ACHN (cell line): ENCODE measurements around the gene RPL29.
A peak's percentile ranks its signal among the peaks of the same experiment; 100 is the strongest.

Experiments used
- DNase-seq: peaks from one replicate; pipeline ENCODE4 v3.0.0-alpha.2; 2015
- in situ Hi-C: cut with HindIII; loops from 2 replicates; pipeline ENCODE4 v1.10.0; 2017; ENCODE audit warnings: low sequenced_read_pairs, low pct_ligation_motif_present, low pct_unique_long_range_greater_than_20kb

RPL29 gene

DNA sequence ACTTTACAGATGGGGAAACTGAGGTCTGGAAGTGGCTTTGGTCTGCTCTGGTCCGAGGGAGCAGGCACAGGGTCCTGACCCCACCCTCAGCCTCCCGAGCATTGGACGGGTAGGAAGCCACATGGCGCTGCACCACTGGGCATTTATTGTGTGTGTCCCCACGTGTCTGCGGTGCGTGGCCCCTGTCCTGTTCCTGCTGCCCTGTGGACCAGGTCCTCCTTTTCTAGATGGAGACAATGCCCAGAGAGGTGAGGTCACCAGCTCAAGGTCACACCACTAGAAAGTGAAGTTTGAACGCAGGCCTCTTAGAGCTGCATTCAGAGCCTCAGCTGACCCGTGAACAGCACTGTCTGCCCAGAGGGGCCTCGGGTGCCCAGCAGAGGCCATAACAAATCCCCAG lies 33.8 kb upstream of the RPL29 start:
- in situ Hi-C loops = no loop called here
- DNase-seq = no peak

DNA sequence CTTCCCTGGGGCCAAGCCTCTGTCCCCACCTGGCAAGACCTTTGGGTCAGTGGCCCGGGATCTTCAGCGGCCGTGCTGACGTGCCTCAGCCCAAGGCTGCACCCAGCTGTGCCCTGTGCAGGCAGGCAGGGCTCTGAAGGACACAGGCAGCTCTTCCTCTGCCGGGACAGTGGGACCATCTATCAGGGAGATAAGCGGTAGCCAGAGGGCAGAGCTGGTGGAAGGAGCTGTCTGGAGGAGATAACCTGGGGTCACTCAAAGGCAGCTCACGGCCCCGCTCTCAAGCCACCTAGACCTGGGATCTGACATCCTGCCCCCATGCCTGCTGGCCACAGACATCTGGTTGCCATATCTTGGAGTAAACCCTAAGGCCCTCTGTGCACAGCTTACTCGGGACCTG lies 33.4 kb upstream of the RPL29 start:
- no peak for DNase-seq
- in situ Hi-C loops = no loop called here

DNA sequence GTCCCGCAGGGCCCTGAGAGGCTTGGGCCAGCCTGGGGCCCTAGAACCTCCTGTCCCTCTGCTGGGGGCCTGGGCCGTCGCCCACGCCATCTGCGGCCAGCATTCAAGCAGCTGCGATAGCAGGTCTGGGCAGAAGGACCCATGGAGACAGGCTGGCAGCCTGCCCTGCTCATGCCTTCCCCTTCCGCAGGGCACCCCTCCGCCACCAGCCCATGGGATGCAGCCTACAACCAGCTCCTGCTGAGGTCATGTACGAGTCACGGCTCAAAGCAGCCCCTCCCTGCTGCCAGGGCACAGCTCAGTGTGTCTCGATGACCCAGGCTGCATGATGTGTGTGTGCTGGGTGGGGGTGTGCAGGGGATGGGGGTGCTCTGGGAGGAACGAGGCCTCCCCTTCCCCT lies 32.9 kb upstream of the RPL29 start:
- DNase-seq = no peak
- in situ Hi-C loops = no loop called here

DNA sequence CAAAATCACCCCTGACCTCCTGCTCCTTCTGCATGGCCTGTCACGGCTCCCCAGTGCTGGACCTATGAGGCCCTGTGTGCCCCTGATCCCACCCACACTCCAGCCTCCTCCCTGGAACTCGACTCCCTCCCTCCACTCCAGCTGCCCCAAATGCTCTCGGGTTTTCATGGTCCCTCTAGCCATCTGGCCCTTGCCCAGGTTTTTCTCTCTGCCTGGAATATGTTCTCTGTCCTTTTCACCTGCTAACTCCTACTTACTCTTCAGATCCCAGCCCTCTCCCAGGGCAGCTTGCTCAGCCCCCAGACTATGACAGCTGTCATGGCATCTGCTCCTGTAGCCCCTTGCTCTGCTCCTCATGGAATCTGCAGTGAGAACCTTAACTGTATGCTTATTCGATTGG lies 30.3 kb upstream of the RPL29 start:
- no peak for DNase-seq
- in situ Hi-C loops = no loop called here

DNA sequence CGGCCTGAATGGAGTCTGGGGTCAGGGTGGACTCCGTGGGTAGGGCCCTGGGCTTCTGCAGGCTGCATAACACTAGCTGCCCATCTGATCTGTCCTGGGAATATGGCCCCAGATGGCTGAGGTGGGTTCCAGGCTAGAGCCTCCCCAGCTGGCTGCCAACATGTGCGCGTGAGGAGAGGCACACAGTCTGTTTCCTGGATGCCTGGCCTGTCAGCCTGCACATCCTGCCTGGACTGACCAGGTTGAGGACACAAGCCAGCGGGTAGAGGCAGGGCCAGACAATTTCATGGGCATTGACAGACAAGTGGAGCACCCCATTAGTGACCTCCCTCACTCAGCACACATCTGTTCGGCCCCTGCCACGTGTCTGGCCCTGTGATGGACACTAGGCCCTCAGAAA lies 29.8 kb upstream of the RPL29 start:
- in situ Hi-C loops = no loop called here
- DNase-seq = no peak

DNA sequence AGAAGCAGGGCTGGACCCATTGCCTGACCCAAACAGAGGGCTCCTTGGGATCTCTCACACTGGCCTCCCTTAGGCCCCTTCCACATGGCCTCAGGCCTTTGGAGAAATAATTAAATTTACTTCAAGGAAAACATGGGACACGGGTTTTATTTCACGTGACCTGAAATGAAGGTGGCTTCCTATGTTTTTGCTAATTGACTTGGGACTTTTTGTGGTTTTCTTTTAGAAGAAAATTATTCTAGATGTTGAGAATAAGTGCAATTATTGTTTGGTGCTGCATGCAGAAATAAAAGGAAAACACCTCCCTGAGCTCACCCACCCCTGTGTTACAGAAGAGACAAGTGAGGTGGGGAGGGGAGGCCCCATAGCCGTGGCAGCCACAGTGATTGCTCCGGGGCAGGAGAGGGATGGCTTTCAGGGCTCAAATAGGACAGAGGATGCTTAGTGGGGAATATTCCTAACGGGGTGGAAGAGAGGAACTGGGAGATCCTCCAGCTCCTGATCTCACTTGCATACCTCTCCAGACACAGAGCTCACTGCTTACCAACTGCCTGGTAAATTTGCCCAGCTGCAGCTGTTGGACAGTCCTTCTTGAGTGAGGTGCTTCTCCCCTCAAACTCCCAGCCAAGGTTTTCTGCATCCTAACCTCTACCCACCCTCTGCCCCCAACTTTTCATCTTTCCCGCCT lies 29.2 kb upstream of the RPL29 start:
- in situ Hi-C loops = no loop called here
- DNase-seq = no peak

DNA sequence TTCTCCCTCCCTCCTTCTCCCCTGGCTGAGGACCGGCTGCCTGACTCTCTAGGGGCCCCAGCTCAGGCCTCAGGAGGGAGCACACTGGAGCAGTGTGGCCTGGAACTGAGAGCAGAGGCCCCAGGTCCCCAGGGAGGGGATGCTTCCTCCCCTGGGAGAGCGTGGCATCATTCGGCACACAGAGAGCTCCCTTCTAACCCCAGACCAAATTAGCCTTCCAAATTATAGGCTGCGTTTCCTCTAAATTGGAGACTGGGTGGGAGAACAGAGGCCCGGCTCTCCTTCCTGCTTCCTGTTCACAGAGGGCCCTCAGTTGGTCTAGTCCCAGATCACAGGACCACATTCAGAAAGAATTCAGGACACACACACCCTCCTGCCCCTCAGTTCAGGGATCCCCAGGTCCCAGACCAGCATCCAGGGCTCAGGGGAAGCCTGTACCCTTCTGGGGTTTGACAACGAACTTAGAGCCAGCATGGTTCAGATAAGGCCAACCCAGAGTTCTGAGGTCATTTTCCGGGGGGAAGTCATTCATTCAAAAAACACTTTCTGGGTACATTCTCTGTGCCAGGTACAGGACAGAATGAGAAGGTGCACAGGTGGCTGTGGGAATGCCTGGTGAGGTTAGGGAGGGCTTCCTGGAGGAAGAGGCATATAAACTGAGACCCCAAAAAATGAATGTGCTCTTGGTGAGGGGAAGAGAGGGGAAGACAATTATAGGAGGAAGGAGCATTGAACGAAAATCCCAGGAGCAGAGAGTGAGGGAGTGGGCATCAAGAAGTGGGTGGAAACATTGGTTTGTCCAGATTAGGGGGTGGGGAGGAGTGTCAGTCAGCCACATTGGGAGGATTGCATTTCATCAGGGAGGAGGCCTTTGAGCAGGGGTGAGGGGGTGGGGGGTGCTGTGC lies 28.4 kb upstream of the RPL29 start:
- in situ Hi-C loops = no loop called here
- no peak for DNase-seq

DNA sequence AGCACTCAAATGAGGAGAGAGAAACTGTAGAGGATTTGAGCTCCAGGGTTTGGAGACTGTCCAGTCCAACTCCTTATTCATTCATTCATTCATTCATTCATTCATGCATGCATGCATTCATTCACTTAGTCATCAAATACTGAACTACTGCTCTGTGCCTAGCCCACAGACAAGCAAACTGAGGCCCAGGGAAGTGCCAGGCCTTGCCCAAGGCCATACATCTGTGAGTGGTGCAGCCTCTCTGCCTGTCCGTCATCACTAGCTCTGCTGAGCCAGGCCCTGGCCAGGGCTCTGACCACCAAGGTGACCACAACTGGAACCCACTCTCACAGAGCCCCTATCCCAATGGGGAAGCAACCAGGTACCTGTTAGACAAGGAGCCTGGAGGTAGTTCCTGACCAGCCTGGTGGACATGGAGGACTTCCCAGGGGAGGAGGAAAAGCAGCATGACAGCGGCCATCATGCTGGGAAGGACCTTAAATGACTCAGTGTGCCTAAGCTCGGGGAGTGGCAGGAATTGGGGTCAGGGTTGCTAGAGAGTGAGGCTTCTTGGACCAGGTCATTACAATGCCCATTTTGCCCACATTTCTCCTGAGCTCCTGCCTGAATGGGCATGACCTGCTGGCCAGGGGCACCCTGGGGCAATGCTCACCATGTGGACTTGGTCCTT lies 27.5 kb upstream of the RPL29 start:
- in situ Hi-C loops = no loop called here
- no peak for DNase-seq

DNA sequence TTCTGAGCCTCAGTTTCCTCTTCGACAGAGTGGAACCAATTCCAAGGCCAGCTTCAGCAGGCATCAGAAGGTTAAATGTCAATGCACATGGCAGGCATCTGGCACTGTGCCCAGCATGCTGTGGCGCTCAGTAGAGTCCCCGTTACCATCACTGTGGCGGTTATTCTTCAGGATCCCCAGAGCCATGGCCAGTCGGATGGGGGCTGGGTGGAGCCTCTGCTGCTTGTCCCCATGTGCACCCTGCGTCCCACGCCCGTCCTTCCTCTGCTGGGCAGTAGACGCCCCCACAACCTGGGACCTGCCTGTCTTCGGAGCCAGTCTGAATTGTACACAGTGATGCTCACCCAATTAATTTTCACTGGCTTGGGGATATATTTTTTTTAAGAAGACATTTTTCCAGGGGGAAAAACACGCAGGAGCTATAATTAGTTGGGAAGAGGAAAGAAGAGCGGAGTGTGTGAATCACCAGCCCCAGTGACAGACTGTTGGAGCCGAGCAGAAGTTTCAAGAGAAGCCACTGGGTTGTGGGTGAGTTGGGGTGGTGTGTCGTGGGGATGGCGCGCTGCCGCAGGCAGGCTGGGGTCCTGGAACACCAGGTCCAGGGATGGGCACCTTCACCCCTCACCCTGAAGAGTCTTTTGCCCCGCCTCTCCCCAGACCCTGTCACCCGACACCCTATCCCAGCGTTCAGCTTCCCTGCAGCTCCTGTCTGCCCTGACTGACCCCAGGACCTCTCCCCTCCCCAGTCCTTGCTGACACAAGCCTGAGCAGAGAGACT lies 26.8 kb upstream of the RPL29 start:
- in situ Hi-C loops = no loop called here

DNA sequence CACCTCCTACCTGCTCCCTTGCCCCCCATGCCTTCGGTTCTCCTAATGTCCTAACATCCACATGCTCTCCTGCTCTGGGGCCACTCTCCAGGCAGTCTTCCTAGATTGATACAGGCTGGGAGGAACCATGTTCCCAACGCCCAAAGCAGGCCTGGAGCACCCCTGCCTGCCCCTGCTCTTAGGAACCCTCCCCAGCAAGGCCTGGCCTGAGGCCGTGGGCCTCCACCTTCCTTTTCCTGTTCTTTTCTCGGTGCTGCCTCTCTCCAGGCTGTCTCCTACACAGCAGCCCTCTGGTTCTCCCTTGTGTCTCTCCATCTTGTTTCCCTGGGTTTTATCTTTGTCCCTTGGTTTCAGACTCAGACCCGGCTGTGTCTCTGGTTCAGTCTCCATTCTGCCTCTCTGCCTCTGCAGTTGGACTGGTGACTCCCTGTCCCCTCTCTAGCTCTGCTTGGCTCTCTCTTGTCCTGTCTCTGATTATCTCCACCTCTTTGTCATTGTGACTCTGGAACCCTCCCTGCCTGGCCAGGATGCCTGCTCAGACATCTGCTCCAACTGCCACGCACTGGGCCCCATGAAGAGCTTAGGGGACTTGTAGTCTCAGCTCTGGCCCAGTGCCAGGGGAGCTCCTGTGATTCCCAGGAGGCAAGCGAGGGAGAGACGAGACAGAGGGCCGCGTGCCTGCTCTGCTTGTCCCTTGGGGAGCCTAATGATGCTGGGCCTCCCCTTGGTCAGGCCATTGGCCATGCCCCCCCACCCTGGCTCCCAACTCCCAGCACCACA lies 26.0 kb upstream of the RPL29 start:
- in situ Hi-C loops = no loop called here
- no peak for DNase-seq

More for the DNA sequence above, 26.8 kb upstream of the RPL29 start:
- no peak for DNase-seq

DNA sequence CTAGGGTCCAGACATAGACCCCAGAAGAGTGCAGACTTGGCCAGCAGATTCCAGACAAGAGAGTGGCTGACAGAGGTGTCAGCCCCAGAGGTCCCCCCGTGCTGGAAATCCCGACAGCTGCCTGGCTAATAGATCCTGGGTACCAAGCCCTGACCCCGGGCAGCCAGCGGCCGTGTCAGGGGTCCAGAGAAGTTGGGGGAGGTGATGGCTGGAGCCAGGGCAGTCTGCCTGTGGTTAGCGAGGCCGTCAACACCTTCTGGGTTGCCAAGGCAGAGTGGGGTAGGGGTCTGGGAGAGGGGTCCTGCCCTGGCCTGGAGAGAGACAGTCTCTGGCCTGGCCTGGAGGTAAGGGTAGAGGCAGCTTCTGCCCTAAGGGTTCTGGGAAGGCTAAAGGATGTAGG lies 25.1 kb upstream of the RPL29 start:
- no peak for DNase-seq
- in situ Hi-C loops = no loop called here

DNA sequence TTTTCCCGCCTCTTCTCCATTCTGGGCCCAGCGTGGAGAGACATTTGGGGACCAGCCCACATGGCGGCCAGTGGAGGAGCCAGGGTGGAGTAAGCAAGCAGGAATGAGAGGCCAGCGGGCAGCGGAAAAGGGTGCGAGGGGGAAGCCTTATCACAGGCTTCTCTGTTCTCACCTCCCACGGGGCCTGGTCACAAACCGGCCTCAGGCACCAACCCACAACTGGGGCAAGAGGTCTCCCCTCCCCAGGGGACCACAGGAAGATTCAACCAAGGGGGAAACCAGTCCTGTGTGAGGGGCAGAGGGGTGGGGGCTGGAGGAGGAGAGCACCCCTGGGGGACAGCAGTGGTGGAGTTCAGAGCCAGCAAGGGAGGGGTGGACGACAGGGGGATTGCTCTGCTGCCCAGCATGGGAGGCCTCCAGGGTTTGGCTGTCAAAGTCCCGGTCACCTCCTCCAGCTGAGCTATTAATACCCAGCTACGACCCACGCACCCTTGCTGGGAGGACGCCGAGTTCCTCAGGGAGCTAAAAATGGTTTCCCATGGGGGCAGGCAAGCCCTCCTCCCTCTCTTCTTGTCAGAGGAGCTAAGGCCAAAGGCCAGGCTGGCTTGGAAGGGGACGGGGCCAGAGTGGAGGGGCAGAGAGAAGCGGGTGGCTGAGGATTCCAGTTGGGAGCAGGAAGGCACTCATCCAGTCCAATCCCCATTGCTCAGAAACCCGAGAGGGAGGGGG lies 23.8 kb upstream of the RPL29 start:
- DNase-seq = no peak
- in situ Hi-C loops = no loop called here

DNA sequence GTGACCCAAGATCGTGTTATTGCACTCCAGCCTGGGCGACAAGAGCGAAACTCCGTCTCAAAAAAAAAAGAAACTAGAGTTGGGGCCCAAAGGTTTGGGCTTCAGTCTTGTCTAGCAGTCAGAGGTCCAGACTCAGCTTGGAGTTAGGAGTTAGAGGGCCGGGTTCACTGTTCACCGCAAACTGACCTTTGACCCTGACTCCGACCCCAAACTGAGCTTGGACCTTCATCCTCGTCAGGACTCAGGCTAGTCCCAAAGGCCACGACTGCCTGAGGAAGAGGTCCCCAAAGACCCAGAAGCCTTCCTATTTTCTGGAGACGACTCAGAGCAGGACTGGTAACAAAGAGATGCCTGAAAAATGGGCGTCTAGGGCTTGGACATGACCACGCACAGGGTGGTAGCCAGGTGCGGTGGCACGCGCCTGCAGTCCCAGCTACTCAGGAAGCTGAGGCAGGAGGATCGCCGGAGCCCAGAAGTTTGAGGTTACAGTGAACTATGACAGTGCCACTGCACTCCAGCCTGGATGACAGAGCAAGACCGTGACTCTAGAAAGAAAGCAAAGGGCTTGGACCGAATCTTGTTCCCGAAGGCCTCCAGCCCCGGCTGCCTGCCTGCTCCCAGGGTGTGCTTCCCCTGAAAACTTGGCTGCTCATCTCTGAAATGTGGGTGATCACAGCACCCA lies 22.8 kb upstream of the RPL29 start:
- no peak for DNase-seq
- in situ Hi-C loops = no loop called here

DNA sequence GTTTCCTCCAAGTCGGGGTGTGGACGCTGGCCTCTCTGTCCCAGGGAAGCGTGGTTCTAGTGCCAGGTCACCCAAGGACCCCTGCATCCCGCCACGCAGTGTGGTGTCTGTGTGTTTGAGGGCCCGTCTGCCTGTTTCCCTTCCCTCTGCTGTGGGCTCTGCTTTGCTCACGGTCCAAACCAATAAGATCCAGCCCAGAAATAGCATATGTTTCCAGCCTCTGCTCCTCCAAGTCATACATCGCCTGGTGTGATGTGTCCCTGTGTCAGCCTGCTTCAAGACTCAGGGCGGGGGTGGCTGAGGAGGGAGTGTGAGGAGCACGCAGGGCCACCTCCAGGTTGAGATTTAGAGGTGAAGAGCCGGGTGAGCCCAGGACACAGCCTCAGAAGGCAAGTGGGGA lies 21.9 kb upstream of the RPL29 start:
- no peak for DNase-seq
- in situ Hi-C loops = no loop called here

DNA sequence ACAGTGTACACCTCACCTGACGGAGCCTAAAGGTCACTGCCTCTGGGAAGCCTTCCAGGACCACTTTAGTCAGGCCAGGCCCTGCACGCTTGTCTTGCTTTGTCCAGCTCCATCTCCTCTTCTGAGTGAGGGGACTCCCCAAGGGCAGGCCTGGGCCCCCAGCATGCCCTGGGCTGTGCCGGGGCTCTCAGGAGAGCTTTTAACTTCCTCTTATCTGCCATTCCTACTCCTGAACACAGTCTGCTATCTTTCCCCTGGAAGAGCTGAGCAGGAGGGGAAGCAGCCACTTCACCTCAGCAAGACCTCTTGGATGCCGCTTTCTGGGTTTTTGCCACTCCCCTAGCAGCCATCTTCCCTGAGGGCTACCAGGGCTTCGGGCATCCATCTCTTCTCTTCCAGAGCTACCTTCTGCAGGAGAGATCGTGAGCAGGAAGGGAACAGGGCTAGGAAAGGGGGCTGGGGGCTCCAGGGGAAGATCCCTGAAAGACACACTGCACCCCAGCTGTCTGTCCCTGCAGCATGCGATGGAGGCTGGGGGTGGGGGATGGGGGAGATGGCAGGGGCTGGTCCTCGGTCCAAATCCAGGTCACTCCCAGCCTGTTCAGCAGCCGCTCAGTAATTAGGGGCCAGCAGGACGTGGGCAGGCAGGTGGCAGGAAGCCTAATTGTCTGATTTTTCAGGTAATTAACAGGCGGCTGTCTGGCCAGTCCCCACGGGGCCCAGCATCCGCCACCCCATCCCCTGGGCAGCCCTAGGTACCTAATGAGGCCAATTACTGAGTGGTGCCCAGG lies 19.9 kb upstream of the RPL29 start:
- in situ Hi-C loops = no loop called here
- no peak for DNase-seq

DNA sequence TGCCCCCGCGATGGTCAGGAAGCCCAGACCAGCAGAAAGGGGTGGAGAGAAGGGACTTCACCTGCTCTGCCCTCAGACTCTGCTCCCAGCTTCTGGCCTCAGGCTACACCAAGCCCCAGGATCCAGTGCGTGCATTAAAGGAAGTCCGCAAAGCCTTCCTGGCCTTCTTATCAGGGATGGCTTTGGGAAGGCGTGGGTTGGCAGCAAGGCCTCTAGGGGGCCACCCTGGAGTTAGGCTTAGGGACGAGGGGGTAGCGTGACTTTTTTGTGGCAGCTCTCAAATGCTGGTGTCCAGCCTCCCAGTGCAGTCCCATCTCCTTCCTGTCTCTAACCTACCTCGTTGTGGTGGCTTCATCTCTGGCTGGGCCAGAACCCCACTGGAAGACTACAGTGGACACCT lies 18.9 kb upstream of the RPL29 start:
- in situ Hi-C loops = no loop called here
- DNase-seq = peak; percentile 7
